DMS114 treated with DMSO at 0.1 percent for 48 hours (cell line): ENCODE results near the gene NSUN6.
"Not testable (repeated sequence)": the region's sequence is repeated elsewhere in the genome, so short reads cannot be mapped to it uniquely, and the experiment has no call there.

ENCODE experiments used
- DNase-seq: peaks from one replicate; lab custom pipeline; 2025; ENCODE audit not compliant: unreplicated experiment; lab: John Stamatoyannopoulos, UW

Gene NSUN6

GRCh38 chr10:18659819-18660535, 8.6 kb upstream of the NSUN6 start:
- no peak for DNase-seq

GRCh38 chr10:18659125-18659818, 7.9 kb upstream of the NSUN6 start, which contains the start of gene ARL5B:
TSS of gene ARL5B (plus strand) at chr10:18659431. CDS start at chr10:18659638, 207 bp downstream.
- peak; percentile 91 for DNase-seq

DNA sequence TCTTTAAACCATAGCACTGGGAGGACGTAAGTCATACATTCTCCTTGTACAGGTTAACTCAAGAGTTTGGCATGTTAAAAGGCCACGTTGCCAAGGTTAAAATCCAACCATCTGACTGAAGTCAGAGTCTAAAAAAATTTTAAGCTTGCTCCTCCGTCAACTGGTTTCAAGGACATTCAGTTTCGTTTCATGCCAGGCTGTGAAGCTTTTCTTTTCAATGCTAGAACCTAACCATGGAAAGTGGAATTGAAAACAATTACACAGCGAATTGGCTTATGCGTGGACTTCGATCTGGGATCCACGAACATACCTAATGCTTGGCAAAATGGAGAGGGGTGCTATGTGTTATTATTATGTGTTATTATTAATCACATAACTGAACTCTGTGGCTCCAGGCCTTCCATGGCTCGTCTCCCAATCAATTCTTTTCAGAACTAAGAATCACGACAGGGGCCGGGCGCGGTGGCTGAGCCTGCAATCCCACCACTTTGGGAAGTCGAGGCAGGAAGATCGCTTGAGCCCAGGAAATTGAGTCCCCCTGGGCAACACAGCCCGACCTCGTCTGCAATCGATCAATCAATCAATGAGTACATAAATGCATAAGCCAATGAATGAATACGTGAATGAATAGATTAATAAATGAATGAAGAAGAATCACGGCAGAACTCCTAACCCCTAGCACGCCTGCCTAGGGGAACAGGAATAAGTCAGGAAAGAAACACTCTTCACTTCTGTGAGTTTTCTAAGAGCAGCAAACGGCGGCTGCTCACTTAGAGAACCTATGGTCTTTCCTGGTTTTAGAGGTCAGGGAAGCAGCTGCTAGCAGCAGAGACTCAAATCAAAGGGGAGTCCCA, 7.1 kb upstream of the NSUN6 start:
- no peak for DNase-seq

DNA sequence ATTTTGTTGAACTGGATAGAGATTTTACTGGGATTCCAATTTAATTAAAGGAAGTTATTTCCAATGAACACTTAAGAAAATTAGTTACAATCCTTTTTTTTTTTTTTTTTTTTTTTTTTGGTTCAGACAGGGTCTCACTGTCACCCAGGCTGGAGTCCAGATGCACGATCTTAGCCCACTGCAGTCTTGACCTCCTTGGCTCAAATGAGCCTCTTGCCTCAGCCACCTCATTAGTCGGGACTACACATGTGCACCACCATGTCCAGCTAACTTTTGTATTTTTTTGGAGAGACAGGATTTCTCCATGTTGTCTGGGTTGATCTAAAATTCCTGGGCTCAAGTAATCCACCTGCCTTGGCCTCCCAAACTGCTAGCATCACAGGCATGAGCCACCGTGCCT, 5.3 kb upstream of the NSUN6 start:
- no peak for DNase-seq

DNA sequence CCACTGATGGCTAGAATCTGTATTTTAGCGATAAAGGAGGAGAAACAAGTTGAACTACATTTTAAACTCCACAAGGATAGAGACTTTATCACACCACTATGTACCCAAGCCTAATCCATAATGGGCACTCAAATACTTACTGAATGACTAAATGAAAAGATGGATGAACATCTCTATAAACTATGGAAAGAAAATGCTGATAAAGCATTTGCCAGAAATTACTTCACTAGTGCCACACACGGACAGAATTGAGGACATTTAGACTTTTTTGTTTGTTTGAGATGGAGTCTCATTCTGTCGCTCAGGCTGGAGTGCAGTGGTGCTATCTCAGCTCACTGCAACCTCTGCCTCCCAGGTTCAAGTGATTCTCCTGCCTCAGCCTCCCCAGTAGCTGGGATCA, 1.7 kb upstream of the NSUN6 start:
- no peak for DNase-seq

- DNase-seq: no peak
Measured at GRCh38 chr10:18650404-18650997, 886 bp downstream of the NSUN6 start.

DNA sequence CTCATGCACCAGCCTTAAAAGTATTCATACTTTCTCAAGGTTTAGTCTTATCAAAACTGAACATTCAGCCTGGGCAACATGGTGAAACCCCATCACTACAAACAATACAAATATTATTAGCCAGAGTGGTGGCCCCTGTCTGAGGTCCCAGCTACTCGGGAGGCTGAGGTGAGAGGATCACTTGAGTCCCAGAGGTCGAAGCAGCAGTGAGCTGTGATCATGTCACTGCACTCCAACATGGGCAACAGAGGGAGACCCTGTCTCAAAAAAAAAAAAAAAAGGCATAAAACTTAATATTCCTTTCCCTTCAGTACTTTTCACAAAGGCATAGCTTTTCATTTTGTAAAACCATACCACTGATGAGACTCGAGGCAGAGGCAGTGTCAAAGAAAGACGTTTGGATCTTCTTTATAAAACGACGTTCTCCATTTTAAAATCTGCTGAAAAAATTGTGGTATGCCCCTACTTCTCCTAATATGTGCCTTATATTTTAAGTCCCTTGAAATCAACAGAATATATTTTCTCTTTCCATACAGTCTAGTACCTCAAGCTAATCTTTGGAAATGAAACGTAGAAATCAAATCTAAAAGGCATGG, 1.9 kb downstream of the NSUN6 start:
- no peak for DNase-seq

DNA sequence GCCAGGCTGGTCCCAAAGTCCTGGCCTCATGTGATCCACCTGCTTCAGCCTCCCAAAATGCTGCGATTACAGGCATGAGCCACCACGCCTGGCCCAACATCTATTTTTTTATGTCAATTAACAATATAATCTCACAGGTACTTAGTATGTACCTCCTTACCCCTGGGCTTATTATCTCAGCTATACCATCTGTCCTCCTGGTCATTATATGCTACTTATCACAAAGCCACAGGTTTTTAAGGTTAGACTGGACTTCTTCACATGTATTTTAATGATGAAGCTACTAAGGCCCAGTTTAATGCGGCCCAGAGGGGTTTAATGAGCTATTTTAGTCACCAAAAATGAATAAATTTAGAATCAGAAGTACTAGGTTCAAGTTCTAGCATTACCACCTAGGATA, 3.4 kb downstream of the NSUN6 start:
- DNase-seq: no peak

DNA sequence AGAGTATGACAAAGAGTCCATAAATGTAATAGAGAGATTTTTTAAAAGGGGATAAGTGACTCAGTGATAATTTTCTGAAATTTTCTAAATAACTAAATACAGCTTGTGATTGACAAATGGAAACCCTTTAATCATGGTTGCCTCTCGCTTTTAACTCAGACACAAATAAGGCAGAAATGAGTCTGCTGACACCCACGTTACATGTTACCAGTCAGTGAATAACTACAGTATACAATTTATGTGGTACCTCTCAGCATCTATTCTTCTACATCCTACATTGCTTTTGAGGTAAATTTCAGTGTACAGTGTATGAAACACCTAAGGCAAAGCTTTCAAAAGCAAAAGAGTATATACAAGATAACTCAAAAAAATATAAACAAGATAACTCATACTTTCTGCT, 4.2 kb downstream of the NSUN6 start:
- no peak for DNase-seq

DNA sequence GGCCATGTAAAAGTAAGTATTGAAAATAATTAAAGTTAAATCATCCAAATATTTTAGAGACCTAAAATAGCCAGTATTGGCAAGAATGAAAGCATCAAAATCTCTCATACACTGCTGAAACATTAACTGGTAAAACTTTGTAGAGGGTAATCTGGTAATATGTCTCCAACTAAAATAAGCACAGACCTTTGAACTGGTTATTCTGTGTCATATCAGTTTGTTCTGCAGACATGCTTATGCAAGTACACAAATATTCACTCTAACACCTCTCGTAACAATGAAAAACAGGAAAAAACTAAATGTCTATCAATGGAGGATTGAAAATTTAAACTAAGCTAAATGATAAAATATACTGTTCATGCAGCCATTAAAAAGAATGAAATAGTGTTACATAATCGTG, 11.7 kb downstream of the NSUN6 start:
- not testable (repeated sequence) for DNase-seq

DNA sequence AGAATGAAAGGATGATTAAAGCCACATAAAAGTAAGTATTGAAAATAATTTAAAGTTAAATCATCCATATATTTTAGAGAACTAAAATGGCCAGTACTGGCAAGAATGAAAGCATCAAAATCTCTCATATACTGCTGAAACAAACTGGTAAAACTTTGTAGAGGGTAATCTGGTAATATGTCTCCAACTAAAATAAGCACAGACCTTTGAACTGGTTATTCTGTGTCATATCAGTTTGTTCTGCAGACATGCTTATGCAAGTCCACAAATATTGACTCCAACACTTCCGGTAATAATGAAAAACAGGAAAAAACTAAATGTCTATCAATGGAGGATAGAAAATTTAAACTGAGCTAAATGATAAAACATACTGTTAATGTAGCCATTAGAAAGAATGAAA, 14.0 kb downstream of the NSUN6 start:
- DNase-seq: not testable (repeated sequence)

GRCh38 chr10:18635995-18636394, 15.4 kb downstream of the NSUN6 start:
- no peak for DNase-seq

DNA sequence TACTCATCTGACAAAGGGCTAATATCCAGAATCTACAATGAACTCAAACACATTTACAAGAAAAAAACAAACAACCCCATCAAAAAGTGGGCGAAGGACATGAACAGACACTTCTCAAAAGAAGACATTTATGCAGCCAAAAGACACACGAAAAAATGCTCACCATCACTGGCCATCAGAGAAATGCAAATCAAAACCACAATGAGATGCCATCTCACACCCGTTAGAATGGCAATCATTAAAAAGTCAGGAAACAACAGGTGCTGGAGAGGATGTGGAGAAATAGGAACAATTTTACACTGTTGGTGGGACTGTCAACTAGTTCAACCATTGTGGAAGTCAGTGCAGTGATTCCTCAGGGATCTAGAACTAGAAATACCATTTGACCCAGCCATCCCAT, 18.9 kb downstream of the NSUN6 start:
- not testable (repeated sequence) for DNase-seq

GRCh38 chr10:18627452-18628018, 23.9 kb downstream of the NSUN6 start:
- DNase-seq: not testable (repeated sequence)

GRCh38 chr10:18625886-18626285, 25.5 kb downstream of the NSUN6 start:
- no peak for DNase-seq

DNA sequence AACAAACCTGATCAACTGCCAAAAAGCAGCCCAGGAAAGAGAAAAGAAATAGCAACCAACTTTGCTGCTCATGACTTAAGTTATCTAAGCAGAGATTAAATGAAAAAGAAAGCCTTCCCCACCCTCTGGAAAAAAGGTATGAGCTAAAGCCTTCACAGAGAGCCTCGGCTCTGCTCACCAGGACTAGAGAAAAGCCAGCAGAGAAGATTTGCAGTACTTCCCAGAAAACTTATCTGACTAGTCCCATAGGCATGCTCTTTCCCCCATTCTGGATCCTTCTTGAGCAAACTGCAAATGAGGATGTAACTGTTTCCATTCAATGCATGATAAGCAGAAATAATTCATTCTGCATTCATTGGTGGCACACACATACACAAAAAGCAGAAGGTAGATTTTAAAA, 27.7 kb downstream of the NSUN6 start:
- not testable (repeated sequence) for DNase-seq

DNA sequence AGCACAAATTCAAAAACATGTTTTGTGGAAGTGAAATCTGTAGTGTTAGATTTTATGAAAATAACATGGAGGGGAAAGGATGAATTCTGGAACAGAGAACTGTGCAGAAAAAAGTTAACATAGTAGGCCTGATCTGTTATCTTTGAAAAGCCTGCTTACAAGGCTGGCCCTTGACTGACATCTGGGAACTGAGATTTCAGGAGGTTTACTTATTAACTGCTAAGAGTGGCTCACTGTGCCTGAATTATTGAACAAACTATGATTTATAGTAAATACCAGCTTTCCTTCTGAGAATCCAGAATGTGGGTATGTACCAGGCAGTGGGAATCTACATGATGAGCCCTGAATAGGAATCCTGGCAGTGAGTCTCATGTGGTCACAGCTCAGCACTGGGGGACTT, 30.5 kb downstream of the NSUN6 start:
- no peak for DNase-seq

DNA sequence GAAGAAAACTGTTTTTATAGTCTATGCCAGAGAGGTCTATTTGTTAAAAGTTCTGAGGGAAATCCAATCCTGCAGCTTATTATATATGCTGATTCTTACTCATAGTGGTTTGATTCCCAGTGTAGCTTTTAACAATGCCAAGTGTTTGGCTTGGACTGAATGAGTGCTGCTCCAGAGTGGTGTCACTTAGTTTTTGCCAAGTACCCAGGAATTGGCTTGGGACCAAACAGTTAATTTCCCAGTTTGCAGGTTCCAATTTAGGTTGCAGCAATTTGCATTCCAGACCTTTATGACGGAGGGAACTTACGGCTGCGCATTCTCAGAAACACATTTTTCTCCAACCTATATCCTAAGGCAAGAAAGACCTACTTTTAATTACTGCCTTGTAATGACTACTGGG, 32.4 kb downstream of the NSUN6 start:
- no peak for DNase-seq

DNA sequence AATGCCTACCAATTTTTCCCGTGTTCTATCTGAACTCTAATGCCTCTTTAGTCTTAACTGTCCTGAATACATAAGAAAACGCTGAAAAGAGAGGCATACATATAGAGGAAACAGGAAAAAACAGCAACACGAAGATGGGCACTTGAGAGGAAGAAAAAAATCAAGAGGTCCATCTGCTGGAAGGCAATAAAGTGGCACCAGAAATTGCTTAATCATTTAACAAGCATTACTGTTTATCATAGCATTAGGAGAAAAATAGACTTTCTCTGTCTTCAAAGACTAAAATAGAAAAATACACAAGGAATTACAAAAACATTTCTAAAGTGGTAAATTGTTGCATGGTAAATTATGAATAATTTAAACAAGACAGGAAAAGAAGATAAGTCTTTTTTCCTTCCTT, 35.0 kb downstream of the NSUN6 start:
- no peak for DNase-seq

DNA sequence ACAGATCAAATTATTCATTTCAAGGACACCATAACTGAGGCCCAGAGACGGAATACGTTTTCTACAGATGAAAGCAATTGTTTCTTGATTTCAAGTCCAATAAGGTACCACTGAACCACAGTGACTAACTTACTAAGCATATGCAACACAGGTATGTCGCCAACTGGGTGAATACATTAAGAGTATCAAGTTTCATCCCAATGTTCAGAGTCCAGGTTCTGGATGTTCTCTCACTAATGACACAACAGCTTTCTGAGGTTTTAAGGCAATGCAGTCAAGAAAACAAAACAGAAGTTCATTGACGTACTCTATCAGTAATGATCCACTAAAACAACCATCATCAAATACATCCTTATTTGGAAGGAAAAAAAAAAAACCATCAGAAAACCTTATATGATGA, 35.8 kb downstream of the NSUN6 start:
- no peak for DNase-seq

DNA sequence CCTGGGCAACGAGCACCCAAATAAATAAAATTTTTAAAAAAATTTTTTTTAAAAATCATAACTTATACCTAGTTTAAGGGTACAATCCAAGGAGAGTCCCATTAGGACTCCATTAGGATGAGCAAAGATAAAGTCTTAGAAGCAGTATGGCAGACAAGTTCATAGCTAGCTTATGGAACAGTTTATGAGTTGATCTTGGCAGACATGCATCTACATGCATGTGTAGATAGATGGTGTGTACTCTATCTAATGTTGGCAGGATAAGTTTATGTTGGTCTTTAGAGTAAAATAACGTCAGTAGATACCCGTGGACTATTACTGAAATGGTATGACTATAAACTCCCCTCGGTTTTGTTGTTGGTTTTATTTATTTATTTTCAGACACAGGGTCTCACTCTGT, 40.2 kb downstream of the NSUN6 start:
- DNase-seq: no peak
